ENCODE results near the gene CHMP2A.

The CHMP2A gene

DNA sequence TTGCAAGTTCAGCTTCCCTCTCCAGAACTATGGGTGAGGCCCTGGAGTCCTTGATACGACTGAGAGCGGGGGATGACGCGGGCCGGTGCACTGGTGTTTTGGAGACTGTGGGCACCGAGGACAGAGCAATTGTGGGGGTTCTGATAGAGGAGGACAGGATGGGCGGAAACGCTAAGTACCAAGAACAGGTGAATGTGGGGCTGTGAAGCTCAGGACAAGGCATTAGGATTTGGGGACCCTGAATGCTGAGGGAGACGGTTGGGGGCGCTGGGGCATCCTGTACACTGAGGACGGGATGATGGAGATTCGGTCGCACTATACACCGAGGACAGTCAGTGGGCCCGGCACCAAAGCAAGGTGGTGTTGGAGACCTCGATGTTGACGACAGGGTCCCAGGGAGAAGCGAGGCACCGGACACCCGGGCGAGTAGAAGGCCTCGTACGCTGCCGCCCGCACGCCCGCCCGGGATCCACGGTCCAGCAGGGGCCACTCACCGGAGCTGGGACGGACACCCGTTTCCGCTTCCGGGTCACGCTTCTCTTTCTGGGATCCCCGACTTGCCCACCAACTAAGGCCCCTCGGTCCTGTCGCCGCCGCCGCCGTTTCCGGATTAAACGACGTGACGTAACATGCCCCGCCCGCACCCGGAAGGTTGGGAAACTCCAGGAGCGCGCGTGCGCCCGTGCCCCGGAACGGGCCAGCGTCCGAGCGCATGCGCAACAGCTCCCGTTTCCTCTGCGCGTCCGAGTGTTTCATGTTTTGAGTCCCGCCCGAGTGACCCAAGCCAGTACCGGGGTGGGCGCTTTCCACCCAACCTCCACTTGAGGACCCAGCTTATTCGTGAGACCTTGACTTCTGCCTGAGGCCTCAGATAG is at the start of gene CHMP2A:
Gene CHMP2A, minus strand, starts transcription at position 612 of the 875 bp plus-strand sequence. CDS start 893 bp downstream, outside the sequence.
- Histone ChIP-seq H3K9me3 (ENCODE audit: insufficient read depth, low read depth, low read length) (no peaks in the 10 kb centered on the region), H3K4me2 (ENCODE audit: low read depth, low read length, poor library complexity, severe bottlenecking) (peak within 1 kb of the TSS; percentile 86), H3K36me3 (ENCODE audit: insufficient read depth, low read length) (peaks cover 42% of the 10 kb centered on the region; the same call in 1 of the 2 replicates), H2AFZ (ENCODE audit: low read length) (peak within 1 kb of the TSS; percentile 47; the same call in 1 of the 2 replicates), H4K20me1 (ENCODE audit: insufficient read depth, low read length, poor library complexity, severe bottlenecking) (peaks cover 72% of the 10 kb centered on the region), H3K79me2 (ENCODE audit: insufficient read depth, low read length) (peaks cover 78% of the 10 kb centered on the region), H3K9ac (ENCODE audit: low read depth, low read length, poor library complexity, severe bottlenecking) (peak within 1 kb of the TSS; percentile 99), H3K4me1 (ENCODE audit: insufficient read depth, low read length, poor library complexity, severe bottlenecking) (peaks cover 28% of the 10 kb centered on the region), H3K9me2 (replicated peaks; ENCODE audit: low read depth, low read length) (no peaks in the 10 kb centered on the region), H3F3A (ENCODE audit: low read depth) (peaks cover 28% of the 10 kb centered on the region; the same call in 1 of the 2 replicates), H3K27me3 (ENCODE audit: insufficient read depth, low read length, poor library complexity, severe bottlenecking) (no peaks in the 10 kb centered on the region), H3K4me3 (ENCODE audit: low read length, poor library complexity, severe bottlenecking) (peak within 1 kb of the TSS; percentile 90)
- no peak for TF ChIP-seq EZH2phosphoT487 (IDR thresholded peaks at IDR 0.05; ENCODE audit: borderline replicate concordance)
- TF ChIP-seq, protein P1, sequence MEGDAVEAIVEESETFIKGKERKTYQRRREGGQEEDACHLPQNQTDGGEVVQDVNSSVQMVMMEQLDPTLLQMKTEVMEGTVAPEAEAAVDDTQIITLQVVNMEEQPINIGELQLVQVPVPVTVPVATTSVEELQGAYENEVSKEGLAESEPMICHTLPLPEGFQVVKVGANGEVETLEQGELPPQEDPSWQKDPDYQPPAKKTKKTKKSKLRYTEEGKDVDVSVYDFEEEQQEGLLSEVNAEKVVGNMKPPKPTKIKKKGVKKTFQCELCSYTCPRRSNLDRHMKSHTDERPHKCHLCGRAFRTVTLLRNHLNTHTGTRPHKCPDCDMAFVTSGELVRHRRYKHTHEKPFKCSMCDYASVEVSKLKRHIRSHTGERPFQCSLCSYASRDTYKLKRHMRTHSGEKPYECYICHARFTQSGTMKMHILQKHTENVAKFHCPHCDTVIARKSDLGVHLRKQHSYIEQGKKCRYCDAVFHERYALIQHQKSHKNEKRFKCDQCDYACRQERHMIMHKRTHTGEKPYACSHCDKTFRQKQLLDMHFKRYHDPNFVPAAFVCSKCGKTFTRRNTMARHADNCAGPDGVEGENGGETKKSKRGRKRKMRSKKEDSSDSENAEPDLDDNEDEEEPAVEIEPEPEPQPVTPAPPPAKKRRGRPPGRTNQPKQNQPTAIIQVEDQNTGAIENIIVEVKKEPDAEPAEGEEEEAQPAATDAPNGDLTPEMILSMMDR (conservative IDR thresholded peaks at IDR 0.05; ENCODE audit: low read length), result no peak

- H3F3A ChIP-seq (ENCODE audit: low read depth), result no peaks in the 10 kb centered on the region
Observed at GRCh38 chr19:58586133-58586765, 31.3 kb upstream of the CHMP2A start.

GRCh38 chr19:58585442-58586132 is 30.7 kb upstream of the CHMP2A start:
- Histone ChIP-seq H3F3A (ENCODE audit: low read depth) (no peaks in the 10 kb centered on the region), H4K20me1 (ENCODE audit: insufficient read depth, low read length, poor library complexity, severe bottlenecking) (no peaks in the 10 kb centered on the region), H3K9me2 (replicated peaks; ENCODE audit: low read depth, low read length) (no peaks in the 10 kb centered on the region), H3K9ac (ENCODE audit: low read depth, low read length, poor library complexity, severe bottlenecking) (peak overlapping the region; percentile 6), H3K36me3 (ENCODE audit: insufficient read depth, low read length) (peaks cover 4% of the 10 kb centered on the region; the same call in 1 of the 2 replicates), H3K4me2 (ENCODE audit: low read depth, low read length, poor library complexity, severe bottlenecking) (no peak overlapping the region), H2AFZ (ENCODE audit: low read length) (no peak overlapping the region), H3K27me3 (ENCODE audit: insufficient read depth, low read length, poor library complexity, severe bottlenecking) (no peaks in the 10 kb centered on the region), H3K4me3 (ENCODE audit: low read length, poor library complexity, severe bottlenecking) (no peak overlapping the region), H3K4me1 (ENCODE audit: insufficient read depth, low read length, poor library complexity, severe bottlenecking) (peaks cover 10% of the 10 kb centered on the region), H3K9me3 (ENCODE audit: insufficient read depth, low read depth, low read length) (no peaks in the 10 kb centered on the region), H3K79me2 (ENCODE audit: insufficient read depth, low read length) (no peaks in the 10 kb centered on the region)
- no peak for TF ChIP-seq EZH2phosphoT487 (IDR thresholded peaks at IDR 0.05; ENCODE audit: borderline replicate concordance)
- TF ChIP-seq, protein P1 (conservative IDR thresholded peaks at IDR 0.05; ENCODE audit: low read length), result no peak

More at GRCh38 chr19:58586133-58586765, 31.3 kb upstream of the CHMP2A start:
- Histone ChIP-seq H4K20me1 (ENCODE audit: insufficient read depth, low read length, poor library complexity, severe bottlenecking) (no peaks in the 10 kb centered on the region), H3K9me3 (ENCODE audit: insufficient read depth, low read depth, low read length) (no peaks in the 10 kb centered on the region), H3K4me3 (ENCODE audit: low read length, poor library complexity, severe bottlenecking) (no peak overlapping the region), H3K36me3 (ENCODE audit: insufficient read depth, low read length) (peaks cover 4% of the 10 kb centered on the region; the same call in 1 of the 2 replicates), H3K9me2 (replicated peaks; ENCODE audit: low read depth, low read length) (no peaks in the 10 kb centered on the region), H3K4me1 (ENCODE audit: insufficient read depth, low read length, poor library complexity, severe bottlenecking) (peaks cover 6% of the 10 kb centered on the region), H3K4me2 (ENCODE audit: low read depth, low read length, poor library complexity, severe bottlenecking) (no peak overlapping the region), H3K27me3 (ENCODE audit: insufficient read depth, low read length, poor library complexity, severe bottlenecking) (no peaks in the 10 kb centered on the region), H3K79me2 (ENCODE audit: insufficient read depth, low read length) (no peaks in the 10 kb centered on the region), H3K9ac (ENCODE audit: low read depth, low read length, poor library complexity, severe bottlenecking) (peak overlapping the region; percentile 6), H2AFZ (ENCODE audit: low read length) (no peak overlapping the region)
- TF ChIP-seq EZH2phosphoT487 (IDR thresholded peaks at IDR 0.05; ENCODE audit: borderline replicate concordance), result no peak
- TF ChIP-seq, protein P1 (conservative IDR thresholded peaks at IDR 0.05; ENCODE audit: low read length), result no peak

Measured in Loucy (cell line).